Measurements from ENCODE around the gene SLC25A51. TPM values are rescaled to one million over a fixed set of nuclear protein-coding genes. Genes with fewer than 3 reads are reported as not detected.
A peak's percentile ranks its signal among the peaks of the same experiment; 100 is the strongest.

SLC25A51 gene
- total and polyA plus RNA-seq, 7 experiments from 2014 or later = 10.8 to 37.8 (median 23.0) TPM

DNA sequence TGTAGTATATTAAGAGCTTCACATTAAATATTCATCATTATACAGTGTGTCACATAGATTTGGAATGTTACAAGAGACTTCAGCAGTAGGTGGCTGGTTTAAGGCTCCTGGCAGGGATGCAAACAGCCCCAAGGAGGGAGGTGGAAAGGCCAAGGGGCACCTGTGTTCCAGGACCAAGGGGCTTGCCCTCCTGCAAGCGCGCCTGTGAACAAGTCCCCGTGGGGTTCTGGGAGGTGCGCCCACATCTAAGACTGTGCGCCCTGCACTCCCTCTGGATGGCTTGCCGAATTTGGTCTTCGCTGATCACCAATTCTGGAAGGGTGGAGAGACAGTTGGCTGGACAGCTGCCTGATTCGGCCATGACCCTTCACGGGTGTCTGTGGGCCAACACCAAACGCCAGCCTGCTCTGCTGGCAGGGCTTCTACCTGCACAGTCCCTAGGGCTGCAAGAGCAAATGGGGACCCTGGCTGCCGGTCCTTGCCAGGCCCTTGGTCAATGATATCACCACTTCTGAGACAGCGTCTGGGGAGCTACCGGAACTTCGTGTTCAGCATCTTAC, 12.1 kb upstream of the SLC25A51 start:
- no peak overlapping the region for H3K27ac ChIP-seq (ENCODE audit: low read depth, low read length)
- H3K36me3 ChIP-seq (ENCODE audit: control insufficient read depth in 2 of 3, insufficient read depth in 3 of 3, low read length in 3 of 3) = no peaks in the 10 kb centered on the region
- DNase-seq (no peak), ATAC-seq (no peak)
- no peaks in the 10 kb centered on the region for H3K36me3 Mint-ChIP-seq
- no peaks in the 10 kb centered on the region for H3K4me1 ChIP-seq (ENCODE audit: control insufficient read depth in 2 of 2, insufficient read depth in 2 of 2, low read length in 2 of 2)
- intact Hi-C loops (cut with micrococcal nuclease) = no loop called here
- ChIA-PET POLR2A (no interaction called here), CTCF (interaction anchor here (1.1 kb wide), 1 partner anchor 517 kb away, joined by 3 read pairs; no protein-coding TSS in a partner anchor)
- H3K9me3 ChIP-seq (ENCODE audit: control insufficient read depth in 2 of 3, low read length in 3 of 3) = no peaks in the 10 kb centered on the region
- no peaks in the 10 kb centered on the region for H3K27me3 ChIP-seq (ENCODE audit: control insufficient read depth in 2 of 2, insufficient read depth in 2 of 2, low read length in 2 of 2)
- no peak overlapping the region for H3K27ac Mint-ChIP-seq
- peaks cover 0 to 4% (median 0%) of the 10 kb centered on the region in 5 donors for H3K27me3 Mint-ChIP-seq
- H3K4me1 Mint-ChIP-seq = peaks cover 0 to 8% (median 4%) of the 10 kb centered on the region in 7 donors
- no peak overlapping the region for H3K4me3 Mint-ChIP-seq
- H3K9me3 Mint-ChIP-seq = no peaks in the 10 kb centered on the region
- no peak overlapping the region for H3K4me3 ChIP-seq (ENCODE audit: low read length)

DNA sequence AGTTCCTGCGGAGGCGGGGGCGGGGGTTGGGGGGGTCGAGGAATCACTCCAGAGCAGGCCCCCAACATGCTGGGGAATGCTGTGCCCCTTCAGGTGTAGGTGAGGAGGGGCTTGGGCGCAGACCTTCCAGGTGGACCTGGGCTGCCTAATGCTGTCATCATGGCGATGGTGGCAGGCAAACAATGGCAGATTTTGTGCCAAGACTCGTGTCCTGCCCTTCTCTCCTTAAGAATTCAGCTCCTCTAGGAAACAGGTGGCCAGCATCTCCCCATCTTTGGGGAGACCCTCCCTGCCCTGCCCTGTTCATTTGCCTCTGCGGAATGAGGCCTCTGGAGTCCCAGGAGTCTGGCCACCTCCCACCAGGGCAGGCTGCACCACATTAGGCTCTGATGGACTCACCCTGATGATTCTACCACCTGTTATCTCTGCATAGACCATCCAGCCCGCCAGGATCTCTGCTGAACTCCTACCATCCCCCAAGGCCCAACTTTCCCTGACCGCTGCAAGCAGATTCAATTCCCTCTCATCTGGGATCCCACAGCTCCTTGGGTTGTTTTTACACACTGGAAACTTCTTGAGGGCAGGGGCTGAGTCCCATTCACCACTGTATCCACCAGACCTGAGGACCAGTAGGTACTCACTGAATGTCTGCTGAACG, 10.9 kb upstream of the SLC25A51 start:
- ChIA-PET CTCF (interaction anchor here (1.2 to 2.8 kb wide), 4 partner anchors 12 to 518 kb away, joined by 4 to 20 read pairs (median 7); no protein-coding TSS in a partner anchor), POLR2A (no interaction called here)
- H3K4me3 Mint-ChIP-seq = no peak overlapping the region

DNA sequence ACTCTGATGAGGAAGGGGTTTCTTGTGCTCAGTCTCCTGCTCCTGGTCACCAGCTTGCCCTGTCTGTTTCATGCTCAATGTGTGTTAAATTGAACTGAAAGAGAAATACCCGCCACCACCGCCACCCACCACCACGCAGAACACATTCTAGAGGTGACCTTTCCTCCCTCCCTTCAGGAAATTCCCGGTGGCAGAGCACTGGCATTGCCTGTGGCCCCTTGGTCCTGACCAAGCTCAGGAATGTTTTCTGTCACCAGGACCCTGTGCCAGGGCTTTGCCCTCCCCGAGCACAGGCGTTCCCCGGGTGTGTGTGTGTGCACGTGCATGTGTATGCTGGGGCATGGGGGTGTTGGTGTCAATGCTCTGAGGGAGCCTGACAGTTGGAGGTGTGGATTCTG, 10.2 kb upstream of the SLC25A51 start:
- H3K27me3 ChIP-seq (ENCODE audit: control insufficient read depth in 2 of 2, insufficient read depth in 2 of 2, low read length in 2 of 2) = no peaks in the 10 kb centered on the region
- no peaks in the 10 kb centered on the region for H3K9me3 Mint-ChIP-seq
- H3K4me3 ChIP-seq (ENCODE audit: low read length) = no peak overlapping the region
- ChIA-PET POLR2A (no interaction called here), CTCF (interaction anchor here (0.6 to 2.8 kb wide), 11 partner anchors 10 to 519 kb away, joined by 3 to 20 read pairs (median 4); no protein-coding TSS in a partner anchor)
- H3K4me1 ChIP-seq (ENCODE audit: control insufficient read depth in 2 of 2, insufficient read depth in 2 of 2, low read length in 2 of 2) = no peaks in the 10 kb centered on the region
- ATAC-seq (no peak), DNase-seq (no peak)
- H3K36me3 ChIP-seq (ENCODE audit: control insufficient read depth in 2 of 3, insufficient read depth in 3 of 3, low read length in 3 of 3) = no peaks in the 10 kb centered on the region
- H3K27ac ChIP-seq (ENCODE audit: low read depth, low read length) = no peak overlapping the region
- H3K27me3 Mint-ChIP-seq = peaks cover 0 to 4% (median 0%) of the 10 kb centered on the region in 5 donors
- H3K4me3 Mint-ChIP-seq = no peak overlapping the region
- H3K9me3 ChIP-seq (ENCODE audit: control insufficient read depth in 2 of 3, low read length in 3 of 3) = no peaks in the 10 kb centered on the region
- intact Hi-C loops (cut with micrococcal nuclease) = loop anchor here in 1 of 2 donors (5.0 kb wide), 1 partner anchor 432 kb away; no protein-coding TSS in a partner anchor
- peaks cover 0 to 7% (median 4%) of the 10 kb centered on the region in 7 donors for H3K4me1 Mint-ChIP-seq
- no peak overlapping the region for H3K27ac Mint-ChIP-seq
- no peaks in the 10 kb centered on the region for H3K36me3 Mint-ChIP-seq

More for the DNA sequence above, 10.9 kb upstream of the SLC25A51 start:
- H3K9me3 Mint-ChIP-seq = no peaks in the 10 kb centered on the region
- H3K36me3 ChIP-seq (ENCODE audit: control insufficient read depth in 2 of 3, insufficient read depth in 3 of 3, low read length in 3 of 3) = no peaks in the 10 kb centered on the region
- H3K27ac Mint-ChIP-seq = no peak overlapping the region
- ATAC-seq (no peak), DNase-seq (no peak)
- H3K27me3 ChIP-seq (ENCODE audit: control insufficient read depth in 2 of 2, insufficient read depth in 2 of 2, low read length in 2 of 2) = no peaks in the 10 kb centered on the region
- intact Hi-C loops (cut with micrococcal nuclease) = loop anchor here in 1 of 2 donors (5.0 kb wide), 1 partner anchor 433 kb away; no protein-coding TSS in a partner anchor
- H3K9me3 ChIP-seq (ENCODE audit: control insufficient read depth in 2 of 3, low read length in 3 of 3) = no peaks in the 10 kb centered on the region
- no peak overlapping the region for H3K4me3 ChIP-seq (ENCODE audit: low read length)
- peaks cover 0 to 7% (median 4%) of the 10 kb centered on the region in 7 donors for H3K4me1 Mint-ChIP-seq
- peaks cover 0 to 4% (median 0%) of the 10 kb centered on the region in 5 donors for H3K27me3 Mint-ChIP-seq
- H3K36me3 Mint-ChIP-seq = no peaks in the 10 kb centered on the region
- no peak overlapping the region for H3K27ac ChIP-seq (ENCODE audit: low read depth, low read length)
- H3K4me1 ChIP-seq (ENCODE audit: control insufficient read depth in 2 of 2, insufficient read depth in 2 of 2, low read length in 2 of 2) = no peaks in the 10 kb centered on the region

DNA sequence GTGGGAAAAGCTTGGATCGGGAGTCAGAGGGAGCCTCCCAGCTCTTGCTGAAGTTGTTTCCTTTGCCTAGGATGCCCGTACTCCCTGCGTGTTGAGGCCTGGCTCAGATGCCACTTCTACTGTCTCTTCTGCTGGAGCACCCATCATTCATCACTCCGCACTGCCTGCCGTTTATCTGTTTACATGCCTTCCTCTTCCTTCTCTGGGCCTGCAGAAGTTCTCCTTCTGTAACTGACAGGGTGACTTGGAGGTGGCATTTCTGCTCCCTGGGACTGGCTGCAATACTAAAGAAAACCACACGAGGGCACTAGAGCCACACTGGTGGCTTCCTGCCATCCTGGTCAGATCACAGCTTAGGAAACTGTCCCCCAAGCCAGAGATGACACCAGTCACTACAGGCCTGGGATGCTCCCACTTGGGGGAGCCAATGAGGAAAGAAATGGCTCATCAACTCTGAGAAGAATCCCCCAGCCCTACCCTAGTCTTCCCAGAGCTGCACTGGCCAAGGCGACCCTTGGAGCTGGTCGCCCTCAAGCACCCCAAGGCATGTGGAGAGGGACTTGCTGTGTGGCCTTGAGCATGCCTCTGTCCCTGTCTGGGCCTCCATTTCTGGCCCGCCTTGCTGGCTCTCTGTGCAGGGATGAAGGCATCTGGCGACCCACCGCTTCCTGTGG, 9.7 kb upstream of the SLC25A51 start:
- intact Hi-C loops (cut with micrococcal nuclease) = loop anchor here (1.0 to 5.0 kb wide), 10 partner anchors 155 to 520 kb away; partner anchors contain the start of gene SHB (in 1 of the 2)
- no peaks in the 10 kb centered on the region for H3K4me1 ChIP-seq (ENCODE audit: control insufficient read depth in 2 of 2, insufficient read depth in 2 of 2, low read length in 2 of 2)

DNA sequence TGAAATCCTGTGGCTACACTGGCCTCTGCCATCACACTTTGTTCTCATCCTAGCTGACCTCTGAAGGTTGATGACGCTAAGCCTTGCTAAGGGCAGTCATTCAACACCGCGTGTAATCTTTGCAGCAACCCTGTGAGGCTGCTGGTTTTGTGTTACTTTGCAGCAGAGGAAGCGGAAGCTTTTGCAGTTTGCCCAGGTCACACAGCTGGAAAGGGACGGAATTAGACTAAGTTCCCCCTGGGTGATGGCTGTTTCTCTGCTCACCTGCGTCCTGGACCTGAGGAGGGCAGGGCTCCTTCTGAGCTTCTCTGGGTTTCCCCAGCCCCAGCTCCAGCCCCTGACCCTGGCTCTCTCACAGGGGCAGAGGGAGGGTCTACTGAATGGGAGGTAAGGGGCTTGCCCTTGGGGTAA, 7.3 kb upstream of the SLC25A51 start:
- ATAC-seq (no peak), DNase-seq (no peak)
- CTCF ChIA-PET = interaction anchor here (1.0 kb wide), 1 partner anchor 176 kb away, joined by 3 read pairs; no protein-coding TSS in a partner anchor
- H3K4me1 ChIP-seq (ENCODE audit: control insufficient read depth in 2 of 2, insufficient read depth in 2 of 2, low read length in 2 of 2) = no peaks in the 10 kb centered on the region
- H3K27me3 ChIP-seq (ENCODE audit: control insufficient read depth in 2 of 2, insufficient read depth in 2 of 2, low read length in 2 of 2) = no peaks in the 10 kb centered on the region
- no peaks in the 10 kb centered on the region for H3K36me3 ChIP-seq (ENCODE audit: control insufficient read depth in 2 of 3, insufficient read depth in 3 of 3, low read length in 3 of 3)
- Mint-ChIP-seq H3K27me3 (peaks cover 0 to 4% (median 0%) of the 10 kb centered on the region in 5 donors), H3K36me3 (no peaks in the 10 kb centered on the region), H3K4me3 (no peak overlapping the region), H3K27ac (no peak overlapping the region), H3K9me3 (no peaks in the 10 kb centered on the region), H3K4me1 (peaks cover 0 to 7% (median 4%) of the 10 kb centered on the region in 7 donors)
- H3K9me3 ChIP-seq (ENCODE audit: control insufficient read depth in 2 of 3, low read length in 3 of 3) = no peaks in the 10 kb centered on the region
- H3K4me3 ChIP-seq (ENCODE audit: low read length) = no peak overlapping the region
- intact Hi-C loops (cut with micrococcal nuclease) = loop anchor here in 1 of 2 donors (5.0 kb wide), 1 partner anchor 429 kb away; no protein-coding TSS in a partner anchor
- H3K27ac ChIP-seq (ENCODE audit: low read depth, low read length) = no peak overlapping the region
- POLR2A ChIA-PET = no interaction called here

More for the DNA sequence above, 9.7 kb upstream of the SLC25A51 start:
- CTCF ChIA-PET = interaction anchor here (0.6 to 2.8 kb wide), 10 partner anchors 9 to 519 kb away, joined by 3 to 20 read pairs (median 4); no protein-coding TSS in a partner anchor
- Mint-ChIP-seq H3K4me3 (no peak overlapping the region), H3K36me3 (no peaks in the 10 kb centered on the region), H3K27ac (peak overlapping the region in 1 of 9 donors; percentile 59), H3K27me3 (peaks cover 0 to 4% (median 0%) of the 10 kb centered on the region in 5 donors), H3K9me3 (no peaks in the 10 kb centered on the region), H3K4me1 (peaks cover 0 to 7% (median 4%) of the 10 kb centered on the region in 7 donors)
- no peak overlapping the region for H3K4me3 ChIP-seq (ENCODE audit: low read length)
- no peaks in the 10 kb centered on the region for H3K27me3 ChIP-seq (ENCODE audit: control insufficient read depth in 2 of 2, insufficient read depth in 2 of 2, low read length in 2 of 2)
- H3K27ac ChIP-seq (ENCODE audit: low read depth, low read length) = no peak overlapping the region
- ATAC-seq (peak; percentile 89), DNase-seq (peak; percentile 54 to 85 (median 65))
- H3K9me3 ChIP-seq (ENCODE audit: control insufficient read depth in 2 of 3, low read length in 3 of 3) = no peaks in the 10 kb centered on the region
- POLR2A ChIA-PET = no interaction called here
- H3K36me3 ChIP-seq (ENCODE audit: control insufficient read depth in 2 of 3, insufficient read depth in 3 of 3, low read length in 3 of 3) = no peaks in the 10 kb centered on the region

DNA sequence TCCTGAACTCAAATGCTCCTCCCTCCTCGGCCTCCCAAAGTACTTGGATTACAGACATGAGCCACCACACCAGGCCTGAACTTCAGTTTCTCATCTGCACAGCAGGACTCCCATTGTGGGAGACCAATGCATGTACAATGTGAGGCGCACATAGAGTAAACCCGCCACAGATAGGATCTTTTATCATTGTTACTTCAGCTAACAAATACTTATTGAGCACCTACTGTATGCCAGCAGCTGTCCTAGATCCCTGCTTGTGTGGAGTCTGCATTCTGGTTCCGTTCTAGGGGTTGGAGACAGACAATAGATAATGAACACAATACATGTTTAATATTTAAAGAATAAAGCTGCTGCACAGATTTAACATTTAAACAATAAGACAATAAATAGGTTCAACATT, 6.3 kb upstream of the SLC25A51 start:
- no peaks in the 10 kb centered on the region for H3K27me3 ChIP-seq (ENCODE audit: control insufficient read depth in 2 of 2, insufficient read depth in 2 of 2, low read length in 2 of 2)
- H3K36me3 ChIP-seq (ENCODE audit: control insufficient read depth in 2 of 3, insufficient read depth in 3 of 3, low read length in 3 of 3) = no peaks in the 10 kb centered on the region
- no peak overlapping the region for H3K27ac ChIP-seq (ENCODE audit: low read depth, low read length)
- no peak for ATAC-seq
- H3K9me3 Mint-ChIP-seq = no peaks in the 10 kb centered on the region
- intact Hi-C loops (cut with micrococcal nuclease) = loop anchor here in 1 of 2 donors (5.0 kb wide), 1 partner anchor 428 kb away; no protein-coding TSS in a partner anchor
- H3K4me1 ChIP-seq (ENCODE audit: control insufficient read depth in 2 of 2, insufficient read depth in 2 of 2, low read length in 2 of 2) = no peaks in the 10 kb centered on the region
- ChIA-PET POLR2A (interaction anchor here (0.6 kb wide), 1 partner anchor 162 kb away, joined by 3 read pairs; no protein-coding TSS in a partner anchor), CTCF (interaction anchor here (0.7 kb wide), 1 partner anchor 422 kb away, joined by 3 read pairs; no protein-coding TSS in a partner anchor)
- H3K9me3 ChIP-seq (ENCODE audit: control insufficient read depth in 2 of 3, low read length in 3 of 3) = no peaks in the 10 kb centered on the region
- no peaks in the 10 kb centered on the region for H3K36me3 Mint-ChIP-seq
- H3K27ac Mint-ChIP-seq = no peak overlapping the region
- H3K4me3 ChIP-seq (ENCODE audit: low read length) = no peak overlapping the region
- H3K27me3 Mint-ChIP-seq = peaks cover 0 to 4% (median 0%) of the 10 kb centered on the region in 5 donors
- no peak for DNase-seq
- peaks cover 2 to 9% (median 6%) of the 10 kb centered on the region in 7 donors for H3K4me1 Mint-ChIP-seq
- H3K4me3 Mint-ChIP-seq = no peak overlapping the region
